NT2/D1 (cell line): Measurements from ENCODE around the gene PMEL.

ENCODE experiments used
- SUZ12 ChIP-seq: IDR thresholded peaks from 2 replicates; pipeline ENCODE4 v1.6.1; 2011; ENCODE audit not compliant: insufficient read length, insufficient read depth; ENCODE audit errors: extremely low read depth
- YY1 ChIP-seq: IDR thresholded peaks from 2 replicates; pipeline ENCODE4 v1.6.1; 2011; ENCODE audit not compliant: insufficient read length, insufficient read depth
- ZNF274 ChIP-seq: IDR thresholded peaks from 2 replicates; pipeline ENCODE4 v1.6.1; 2011; ENCODE audit warnings: mild to moderate bottlenecking, low read depth, low read length

DNA sequence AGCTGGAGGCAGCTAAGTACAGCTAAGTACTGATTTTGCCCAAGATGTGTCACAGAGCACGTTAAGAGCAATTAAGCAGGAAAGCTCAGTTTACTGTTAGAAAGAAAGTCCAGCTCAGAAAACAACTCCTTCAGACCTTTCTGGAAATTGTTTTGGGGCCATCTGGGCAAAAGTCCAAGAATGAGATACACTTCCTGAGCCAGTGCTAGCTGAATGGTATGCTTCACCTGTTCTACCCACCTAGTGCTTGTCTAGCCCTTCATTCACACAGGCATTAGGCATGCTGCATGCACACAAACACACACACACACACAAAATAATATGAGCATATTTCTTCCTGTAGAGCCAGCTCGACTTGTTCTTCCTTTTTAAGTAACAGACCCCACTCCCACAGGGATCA lies 48.4 kb upstream of the PMEL start:
- TF ChIP-seq YY1 (no peak), ZNF274 (no peak), SUZ12 (no peak)
